M059J (cell line): ENCODE data around the gene AQP12B. TPM values are rescaled to one million over a fixed set of nuclear protein-coding genes. Genes with fewer than 3 reads are reported as not detected.

Experiments used
- DNase-seq: peaks from one replicate; pipeline ENCODE4 v3.0.0-alpha.2; 2012; ENCODE audit warnings: low read depth
- total RNA-seq: library from RNA; depleted of rRNA; stranded (reverse); fragments of >200 nt; shearing (Covaris generic); gene quantifications from 2 replicates; pipeline ENCODE4 v1.2.3, GENCODE V29; 2014; rRNA removed

The AQP12B gene
- total RNA-seq, 1 experiment from 2014 or later = not detected

DNA sequence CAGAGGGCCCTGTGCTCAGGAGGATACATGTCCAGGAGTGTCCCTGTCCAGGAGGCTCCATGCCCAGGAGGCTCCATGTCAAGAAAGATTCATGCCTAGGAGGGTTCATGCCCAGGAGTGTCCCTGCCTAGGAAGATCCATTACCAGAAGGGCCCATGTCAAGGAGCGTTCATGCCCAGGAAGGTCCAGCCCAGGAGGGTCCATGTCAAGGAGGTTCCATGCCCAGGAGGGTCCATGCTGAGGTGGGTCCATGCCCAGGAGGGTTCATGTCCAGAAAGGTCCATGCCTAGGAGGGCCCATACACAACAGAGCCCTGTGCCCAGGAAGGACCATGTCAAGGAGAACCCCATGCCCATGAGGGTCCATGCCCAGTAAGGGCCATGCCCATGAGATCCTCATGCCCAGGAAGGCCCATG lies 50.4 kb downstream of the AQP12B start:
- DNase-seq = no peak

DNA sequence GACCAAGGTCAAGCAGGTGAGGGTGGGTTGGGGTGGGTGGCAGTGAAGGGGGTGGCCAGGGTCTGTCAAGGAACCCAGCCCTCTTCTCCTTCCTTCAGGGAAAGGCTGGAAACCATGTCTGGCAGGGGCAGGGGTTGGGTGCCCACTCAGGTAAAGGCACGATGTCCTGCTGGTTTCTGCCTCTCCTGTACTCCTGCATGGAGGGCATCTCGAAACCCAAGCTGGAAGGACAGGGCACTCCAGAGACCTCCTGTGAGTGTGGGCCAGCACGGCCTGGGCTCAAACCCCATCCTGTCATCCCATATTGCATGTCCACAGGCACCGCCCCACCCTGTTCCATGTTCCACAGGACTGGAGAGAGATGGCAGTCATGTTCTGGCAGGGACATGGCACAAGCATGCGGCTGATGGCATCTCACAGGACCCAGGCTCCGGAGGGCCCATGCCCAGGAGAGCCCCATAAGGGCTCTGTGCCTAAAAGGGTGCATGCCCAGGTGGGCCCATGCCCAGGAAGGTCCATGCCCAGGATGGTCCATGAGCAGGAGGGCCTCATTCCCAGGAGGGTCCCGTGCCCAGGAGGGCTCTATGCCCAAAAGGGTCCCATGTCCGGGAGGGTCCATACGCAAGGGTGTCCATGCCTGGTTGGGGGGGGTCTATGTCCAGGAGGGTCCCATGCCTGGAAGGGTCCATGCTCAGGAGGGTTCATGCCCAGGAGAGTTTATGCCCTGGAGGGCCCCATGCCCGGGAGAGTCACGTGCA lies 51.0 kb downstream of the AQP12B start:
- no peak for DNase-seq

DNA sequence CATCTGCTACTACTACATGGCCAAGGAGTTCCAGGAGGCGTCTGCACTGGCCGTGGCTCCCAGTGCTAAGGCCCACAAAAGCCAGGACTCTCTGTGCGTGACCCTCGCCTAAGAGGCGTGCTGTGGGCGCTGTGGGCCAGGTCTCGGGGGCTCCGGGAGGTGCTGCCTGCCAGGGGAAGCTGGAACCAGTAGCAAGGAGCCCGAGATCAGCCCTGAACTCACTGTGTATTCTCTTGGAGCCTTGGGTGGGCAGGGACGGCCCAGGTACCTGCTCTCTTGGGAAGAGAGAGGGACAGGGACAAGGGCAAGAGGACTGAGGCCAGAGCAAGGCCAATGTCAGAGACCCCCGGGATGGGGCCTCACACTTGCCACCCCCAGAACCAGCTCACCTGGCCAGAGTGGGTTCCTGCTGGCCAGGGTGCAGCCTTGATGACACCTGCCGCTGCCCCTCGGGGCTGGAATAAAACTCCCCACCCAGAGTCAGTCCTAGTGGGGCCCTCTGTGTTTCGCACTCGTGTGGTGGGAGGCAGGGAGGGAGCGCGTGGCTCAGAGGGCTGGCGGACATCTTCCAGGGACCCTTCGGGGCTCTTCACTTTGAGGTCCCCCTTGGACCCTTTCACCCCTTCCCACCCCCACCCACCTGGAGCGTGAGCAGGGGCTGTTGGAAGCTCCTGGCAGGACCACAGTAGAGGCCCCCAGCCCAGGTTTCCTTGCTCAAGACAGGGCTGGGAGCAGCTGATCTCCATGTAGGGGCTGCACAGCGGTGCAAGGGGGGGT lies 51.7 kb downstream of the AQP12B start:
- no peak for DNase-seq

DNA sequence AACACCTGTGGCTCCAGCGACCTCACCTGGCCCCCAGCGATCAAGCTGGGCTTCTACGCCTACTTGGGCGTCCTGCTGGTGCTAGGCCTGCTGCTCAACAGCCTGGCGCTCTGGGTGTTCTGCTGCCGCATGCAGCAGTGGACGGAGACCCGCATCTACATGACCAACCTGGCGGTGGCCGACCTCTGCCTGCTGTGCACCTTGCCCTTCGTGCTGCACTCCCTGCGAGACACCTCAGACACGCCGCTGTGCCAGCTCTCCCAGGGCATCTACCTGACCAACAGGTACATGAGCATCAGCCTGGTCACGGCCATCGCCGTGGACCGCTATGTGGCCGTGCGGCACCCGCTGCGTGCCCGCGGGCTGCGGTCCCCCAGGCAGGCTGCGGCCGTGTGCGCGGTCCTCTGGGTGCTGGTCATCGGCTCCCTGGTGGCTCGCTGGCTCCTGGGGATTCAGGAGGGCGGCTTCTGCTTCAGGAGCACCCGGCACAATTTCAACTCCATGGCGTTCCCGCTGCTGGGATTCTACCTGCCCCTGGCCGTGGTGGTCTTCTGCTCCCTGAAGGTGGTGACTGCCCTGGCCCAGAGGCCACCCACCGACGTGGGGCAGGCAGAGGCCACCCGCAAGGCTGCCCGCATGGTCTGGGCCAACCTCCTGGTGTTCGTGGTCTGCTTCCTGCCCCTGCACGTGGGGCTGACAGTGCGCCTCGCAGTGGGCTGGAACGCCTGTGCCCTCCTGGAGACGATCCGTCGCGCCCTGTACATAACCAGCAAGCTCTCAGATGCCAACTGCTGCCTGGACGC lies 52.5 kb downstream of the AQP12B start:
- no peak for DNase-seq

DNA sequence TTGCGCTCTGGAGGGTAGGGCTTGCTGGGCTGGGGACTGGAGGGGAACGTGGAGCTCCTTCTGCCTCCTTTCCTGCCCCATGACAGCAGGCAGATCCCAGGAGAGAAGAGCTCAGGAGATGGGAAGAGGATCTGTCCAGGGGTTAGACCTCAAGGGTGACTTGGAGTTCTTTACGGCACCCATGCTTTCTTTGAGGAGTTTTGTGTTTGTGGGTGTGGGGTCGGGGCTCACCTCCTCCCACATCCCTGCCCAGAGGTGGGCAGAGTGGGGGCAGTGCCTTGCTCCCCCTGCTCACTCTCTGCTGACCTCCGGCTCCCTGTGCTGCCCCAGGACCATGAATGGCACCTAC lies 53.1 kb downstream of the AQP12B start:
- DNase-seq = no peak

DNA sequence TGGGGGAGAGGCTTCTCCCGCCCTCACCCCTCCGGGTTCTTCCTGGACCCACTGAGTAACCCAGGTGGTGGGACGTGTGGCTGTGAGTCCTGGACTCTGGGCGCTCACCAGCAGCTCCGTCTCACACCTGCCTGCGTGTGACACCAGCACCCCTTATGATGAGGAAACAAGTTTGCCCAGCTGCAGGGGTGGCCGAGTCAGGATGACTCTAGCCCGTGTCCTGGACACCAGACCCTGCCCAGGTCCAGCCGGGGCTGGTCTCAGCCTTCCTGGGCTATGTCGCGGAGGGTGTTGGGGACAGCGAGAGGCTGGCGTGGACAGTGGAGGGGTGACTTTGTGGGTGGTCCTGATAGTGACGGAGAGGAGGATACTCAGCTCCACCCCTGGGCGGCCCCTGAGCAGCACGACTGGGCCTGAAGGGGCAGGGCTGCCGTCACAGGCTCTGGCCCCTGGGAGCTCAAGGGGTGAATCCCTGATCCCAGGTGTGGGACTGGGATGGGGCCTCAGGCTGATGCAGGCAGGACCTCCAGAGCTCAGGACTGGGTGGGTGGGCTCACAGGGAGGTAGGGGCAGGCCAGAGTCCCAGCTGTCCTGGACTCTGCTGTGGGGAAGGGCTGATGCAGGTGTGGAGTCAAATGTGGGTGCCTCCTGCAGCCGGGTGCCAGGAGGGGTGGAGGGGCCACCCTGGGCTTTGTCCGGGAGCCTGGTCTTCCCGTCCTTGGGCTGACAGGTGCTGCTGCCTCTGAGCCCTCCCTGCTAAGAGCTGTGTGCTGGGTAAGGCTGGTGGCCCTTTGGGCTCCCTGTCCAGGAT lies 53.7 kb downstream of the AQP12B start:
- no peak for DNase-seq

DNA sequence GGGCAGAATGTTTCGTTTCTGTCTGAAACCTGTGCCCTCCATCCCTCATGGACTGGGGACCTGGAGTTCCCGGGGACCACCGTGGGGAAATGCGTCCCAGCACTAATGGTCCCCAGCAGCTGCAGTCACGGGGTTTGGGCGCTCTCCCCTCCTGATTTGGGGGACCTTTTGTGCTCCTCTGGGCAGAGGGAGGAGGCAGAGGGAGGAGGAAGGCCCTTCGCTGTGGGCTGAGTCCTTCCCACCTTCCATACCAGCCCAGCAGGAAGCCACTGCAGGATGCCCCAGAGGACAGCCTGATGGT lies 54.2 kb downstream of the AQP12B start:
- DNase-seq = no peak

DNA sequence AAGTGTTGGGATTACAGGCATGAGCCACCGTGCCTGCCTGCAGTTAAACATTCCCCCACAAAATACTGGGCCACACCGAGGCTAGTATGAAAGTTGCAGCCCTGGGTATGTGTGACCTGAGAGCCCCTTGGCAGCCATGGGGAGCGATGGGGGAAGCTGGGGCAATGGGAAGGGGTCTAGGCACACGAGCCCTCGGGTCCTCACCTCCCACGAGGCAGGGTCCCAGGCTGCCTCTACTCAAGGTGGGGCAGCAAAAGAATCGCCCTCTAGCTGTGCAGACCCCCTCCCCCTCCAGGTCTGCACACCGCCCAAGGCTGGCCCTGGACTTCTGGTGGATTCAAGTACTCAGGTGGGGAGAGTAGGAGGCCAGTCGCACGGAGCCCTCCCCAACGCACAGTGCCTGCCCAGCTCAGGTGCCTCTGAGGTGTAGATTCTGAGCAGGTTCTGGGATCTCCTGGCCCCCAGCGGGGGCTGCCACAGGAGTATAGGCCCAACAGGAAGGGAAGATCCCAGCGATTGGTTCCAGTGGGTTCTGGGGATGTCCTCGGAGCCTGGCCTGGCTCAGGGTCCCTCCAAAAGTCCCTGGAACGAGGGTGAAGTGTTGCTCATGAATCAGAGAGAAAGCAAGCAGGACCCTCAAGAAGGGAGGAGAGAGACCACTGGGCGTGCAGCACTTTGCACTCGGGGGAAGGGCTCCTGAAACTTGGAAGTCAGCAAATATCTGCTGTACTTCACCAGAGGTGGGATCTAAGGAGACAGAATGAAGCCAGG lies 54.8 kb downstream of the AQP12B start:
- no peak for DNase-seq

DNA sequence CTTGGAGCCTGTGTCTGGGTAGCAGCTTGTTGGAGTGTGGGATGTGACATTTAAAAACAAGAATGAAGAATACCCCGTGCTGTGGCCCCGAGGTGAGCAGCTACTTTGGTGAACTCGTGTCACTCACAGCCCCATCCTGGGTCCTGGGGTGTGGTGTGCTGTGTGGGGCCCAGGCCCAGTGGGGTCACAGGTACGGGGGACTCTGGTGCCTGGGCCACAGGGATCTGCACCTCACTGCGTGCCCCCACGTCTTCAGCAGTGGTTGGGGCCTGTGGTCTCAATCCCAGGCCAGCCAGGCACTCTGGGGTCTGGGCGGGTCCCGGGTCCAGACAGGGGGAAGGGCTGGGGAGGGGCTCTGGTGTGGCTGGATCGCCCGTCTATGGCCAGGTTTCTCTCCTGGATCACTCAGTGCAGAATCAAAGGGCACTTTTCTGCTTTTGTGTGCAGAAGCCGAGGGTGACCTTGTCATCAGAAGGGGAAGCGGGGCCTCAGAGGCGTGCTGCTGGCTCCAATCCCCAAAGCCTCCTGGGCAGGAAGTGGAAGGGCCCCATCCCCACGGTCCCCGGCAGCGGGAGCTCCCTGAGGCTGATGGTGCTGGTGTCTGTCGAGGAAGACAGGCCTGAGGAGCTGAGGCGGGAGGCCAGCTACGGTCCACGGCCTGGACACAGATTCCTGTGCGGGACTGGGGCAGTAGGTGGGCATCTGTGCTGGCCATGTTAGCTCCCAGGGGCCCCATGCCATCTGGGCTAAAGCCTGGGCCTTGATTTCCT lies 56.0 kb downstream of the AQP12B start:
- no peak for DNase-seq

Other genes with a start within 250 kb of the AQP12B start
- 12.6 and 26.9 TPM in 2 replicates for gene GPC1, start 247.2 kb downstream of the AQP12B start, total RNA-seq
- gene ANKMY1, start 124.9 kb downstream of the AQP12B start, total RNA-seq = 7.1 and 10.8 TPM in 2 replicates
- 3.6 and 4.1 TPM in 2 replicates for gene DUSP28, start 122.5 kb downstream of the AQP12B start, total RNA-seq
- 4.5 and 18.1 TPM in 2 replicates for gene RNPEPL1, start 114.4 kb downstream of the AQP12B start, total RNA-seq
- 3.4 and 11.1 TPM in 2 replicates for gene CAPN10, start 96.2 kb downstream of the AQP12B start, total RNA-seq
- 0.17 TPM in 1 of 2 replicates, not detected in the other for gene GPR35, start 57.4 kb downstream of the AQP12B start, total RNA-seq
- gene AQP12A, start 9.0 kb upstream of the AQP12B start, total RNA-seq = not detected in 2 replicates
- not detected in 2 replicates for gene KIF1A, start 137.3 kb upstream of the AQP12B start, total RNA-seq
- not detected in 2 replicates for gene AGXT, start 185.9 kb upstream of the AQP12B start, total RNA-seq
- gene MAB21L4, start 213.3 kb upstream of the AQP12B start, total RNA-seq = not detected in 2 replicates
- gene CROCC2, start 223.5 kb upstream of the AQP12B start, total RNA-seq = not detected in 2 replicates